ENCODE data around the gene ULK1.

The ULK1 gene

DNA sequence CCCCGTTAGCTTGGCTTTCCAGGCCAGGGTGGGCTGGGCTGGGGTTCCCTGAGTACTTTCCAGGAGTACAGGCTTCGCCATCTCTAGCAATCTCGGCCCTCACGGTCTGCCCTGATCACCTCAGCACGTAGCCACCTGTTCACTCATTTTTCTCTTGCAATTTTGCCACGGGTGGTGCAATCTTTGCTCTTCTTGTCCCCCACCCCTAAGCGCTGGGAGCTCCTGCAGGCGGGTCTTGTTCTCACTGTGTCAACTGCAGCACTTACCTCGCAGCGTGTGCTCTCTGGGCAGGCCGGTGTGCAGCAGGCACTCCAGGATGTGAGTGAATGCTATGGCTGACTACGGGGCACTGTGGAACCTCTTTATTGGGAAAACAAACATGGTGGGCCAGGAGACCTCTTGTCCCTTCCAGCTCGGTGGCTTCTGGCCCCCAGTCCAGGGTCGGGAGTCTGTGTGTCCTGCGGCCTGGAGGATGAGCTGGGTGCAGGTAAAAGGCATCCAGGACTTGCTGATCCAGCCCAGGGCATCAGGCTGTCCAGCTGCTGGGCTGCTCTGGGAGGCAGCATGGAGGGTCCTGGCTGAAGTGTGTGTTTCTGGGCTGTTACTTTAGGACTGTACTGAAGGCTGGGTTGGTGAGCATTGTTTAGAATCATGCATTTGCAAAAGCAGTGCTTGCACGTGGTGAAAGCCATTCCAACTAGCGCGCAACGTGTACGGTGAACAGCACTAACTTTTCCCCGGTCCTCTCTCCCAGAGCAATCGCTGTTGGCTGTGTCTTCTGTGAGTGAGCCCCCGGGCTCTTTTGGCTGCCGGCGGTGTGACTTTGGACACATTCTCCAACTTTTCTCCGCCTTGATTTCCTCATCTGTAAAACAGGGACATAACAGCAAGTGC, 1.5 kb upstream of the ULK1 start:
- no peak for DNase-seq

DNA sequence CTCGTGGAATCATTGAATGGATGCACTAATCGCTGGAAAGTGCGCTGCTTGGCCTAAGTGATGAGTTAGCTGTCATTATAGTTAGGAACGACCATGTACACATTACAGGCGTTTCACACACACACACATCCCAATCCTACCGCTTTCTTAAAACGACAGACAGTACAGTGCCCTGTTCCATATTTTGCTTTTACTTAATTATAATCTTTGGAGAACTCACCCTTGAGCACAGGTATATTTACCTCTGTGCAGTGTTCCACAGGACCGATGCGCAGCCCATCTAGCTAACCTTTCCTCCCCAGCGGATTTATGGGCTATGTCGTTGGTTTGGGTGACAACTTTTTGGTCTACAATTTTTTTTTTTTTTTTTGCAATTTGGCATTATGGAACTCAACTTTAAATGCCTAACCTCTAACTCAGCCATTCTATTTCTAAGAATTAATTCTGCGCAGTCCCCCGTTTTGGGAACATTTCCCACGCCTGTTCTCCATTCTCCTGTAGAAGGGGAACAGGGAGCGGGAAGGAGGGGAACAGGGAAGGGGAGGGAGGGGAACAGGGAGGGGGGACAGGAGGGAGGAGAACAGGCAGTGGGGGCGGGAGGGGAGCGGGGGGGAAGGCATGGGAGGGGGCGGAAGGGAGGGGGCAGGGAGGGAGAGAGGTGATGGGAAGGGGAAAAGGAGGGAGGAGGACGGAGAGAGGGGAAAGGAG, 663 bp upstream of the ULK1 start:
- DNase-seq = no peak

DNA sequence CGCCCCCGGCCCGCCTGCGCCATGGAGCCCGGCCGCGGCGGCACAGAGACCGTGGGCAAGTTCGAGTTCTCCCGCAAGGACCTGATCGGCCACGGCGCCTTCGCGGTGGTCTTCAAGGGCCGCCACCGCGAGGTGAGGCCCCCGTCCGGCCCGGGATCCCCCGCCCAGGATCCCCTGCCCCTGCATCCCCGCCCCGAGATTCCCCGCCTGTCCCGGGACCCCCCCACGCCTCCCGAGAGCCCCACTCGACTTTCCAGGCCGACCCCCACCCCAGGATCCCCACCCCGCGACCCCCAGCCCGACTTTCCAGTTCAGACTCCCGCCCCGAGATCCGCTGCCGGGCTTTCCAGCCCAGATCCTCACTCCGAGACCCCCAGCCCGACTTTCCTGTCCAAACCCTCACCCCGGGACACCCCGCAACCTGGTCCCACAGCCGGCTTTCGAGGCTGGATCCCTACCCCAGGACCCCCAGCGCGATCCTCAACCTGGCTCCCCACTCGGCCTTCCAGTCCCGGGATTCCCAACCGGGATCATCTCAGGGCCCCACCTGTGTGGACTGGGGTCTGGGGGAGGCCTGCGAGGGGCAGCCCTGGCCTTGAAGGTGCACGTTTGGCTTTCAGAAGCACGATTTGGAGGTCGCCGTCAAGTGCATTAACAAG, 688 bp downstream of the ULK1 start:
- DNase-seq = no peak

DNA sequence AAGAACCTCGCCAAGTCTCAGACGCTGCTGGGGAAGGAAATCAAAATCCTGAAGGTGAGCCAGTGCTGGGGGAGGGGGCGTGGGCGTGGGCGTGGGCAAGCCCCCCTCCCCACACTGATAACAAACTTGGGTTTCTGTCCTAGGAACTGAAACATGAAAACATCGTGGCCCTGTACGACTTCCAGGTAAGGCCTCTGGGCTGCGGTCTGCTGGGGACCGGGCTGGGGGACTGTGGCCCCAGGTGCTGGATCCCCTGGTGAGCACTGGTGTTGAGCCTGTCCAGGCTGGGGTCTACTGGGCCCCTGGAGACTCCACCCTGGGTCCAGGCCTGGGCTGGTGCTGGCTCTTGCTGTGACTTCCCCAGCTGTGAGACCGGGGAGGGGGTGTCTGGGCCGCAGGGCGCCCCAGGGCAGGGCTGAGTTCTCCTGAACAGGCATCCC, 1.2 kb downstream of the ULK1 start:
- DNase-seq = no peak

DNA sequence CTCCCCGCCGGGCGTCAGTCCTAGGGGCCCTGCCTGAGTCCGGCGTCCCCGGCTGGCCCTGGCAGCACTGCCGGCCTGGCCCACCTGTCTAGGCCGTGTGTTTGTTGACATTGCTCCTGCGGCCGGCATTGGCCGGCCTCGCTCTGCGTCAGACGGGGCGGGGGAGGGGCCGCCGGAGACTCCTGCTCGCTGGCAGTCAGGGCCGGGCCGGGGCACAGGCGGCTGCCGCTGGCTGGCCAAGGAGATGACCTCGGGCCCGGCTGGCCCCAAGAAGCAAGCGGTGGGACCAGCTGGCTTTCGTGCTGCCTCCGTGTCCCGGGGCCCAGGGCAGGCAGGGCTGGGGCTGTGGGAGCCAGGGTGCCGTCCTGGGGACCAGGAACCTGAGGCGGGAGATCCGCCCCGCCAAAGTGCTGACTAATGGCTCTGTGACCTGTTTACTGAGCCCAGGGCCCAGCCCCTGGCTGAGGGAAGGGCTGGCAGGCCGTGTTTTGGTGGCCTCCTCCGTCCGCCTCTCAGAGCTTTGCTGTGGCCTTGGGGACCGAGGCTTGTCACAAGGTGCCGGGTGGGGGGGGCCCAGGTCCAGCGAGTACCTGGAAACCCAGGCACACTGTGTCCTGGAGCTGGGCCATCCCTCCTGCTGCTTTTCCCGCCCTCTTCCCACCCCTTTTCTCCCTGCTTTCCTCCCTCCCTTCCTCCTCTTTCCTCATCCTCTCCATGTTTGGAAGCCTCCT, 1.8 kb downstream of the ULK1 start:
- no peak for DNase-seq

DNA sequence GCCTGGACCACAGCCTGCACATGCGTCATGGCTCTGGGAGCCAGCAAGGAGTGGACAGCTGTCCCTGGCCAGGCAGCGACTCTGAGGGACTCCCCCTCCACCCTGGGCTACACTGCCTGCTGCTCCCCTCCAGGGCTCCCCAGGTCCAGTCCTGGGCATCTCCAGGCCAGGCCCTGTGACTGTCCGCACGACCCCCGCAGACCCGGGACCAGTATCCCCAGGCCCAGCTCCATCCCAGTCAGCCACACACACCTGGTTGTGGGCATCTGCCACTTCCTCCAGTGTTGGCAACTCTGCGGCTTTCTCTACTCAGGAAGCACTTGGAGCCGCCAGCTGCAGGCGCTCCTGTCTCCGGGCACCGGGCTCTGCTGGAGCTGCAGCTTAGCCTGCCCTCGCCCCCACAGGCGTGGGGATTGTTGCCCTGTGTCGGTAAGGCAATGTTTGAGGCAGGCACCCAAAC, 2.4 kb downstream of the ULK1 start:
- no peak for DNase-seq

DNA sequence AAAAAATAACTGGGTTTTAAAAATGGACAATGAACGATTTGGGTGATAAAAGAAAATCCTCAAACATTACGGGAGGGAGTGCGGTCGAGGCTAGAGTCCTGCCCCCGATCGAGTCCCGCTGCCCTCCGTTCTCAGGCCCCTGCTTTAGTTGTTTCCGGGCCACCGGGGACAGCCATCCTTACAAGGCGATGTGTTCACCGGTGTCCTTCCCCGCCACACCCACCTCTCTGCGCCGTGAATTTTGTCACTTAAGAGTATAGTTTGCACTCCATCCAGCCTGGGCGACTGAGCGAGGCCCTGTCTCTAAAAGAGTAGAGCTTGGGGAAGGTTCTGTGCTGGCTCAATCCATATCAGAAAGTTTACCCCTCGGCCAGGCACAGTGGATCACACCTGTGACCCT, 2.9 kb downstream of the ULK1 start:
- DNase-seq = no peak

DNA sequence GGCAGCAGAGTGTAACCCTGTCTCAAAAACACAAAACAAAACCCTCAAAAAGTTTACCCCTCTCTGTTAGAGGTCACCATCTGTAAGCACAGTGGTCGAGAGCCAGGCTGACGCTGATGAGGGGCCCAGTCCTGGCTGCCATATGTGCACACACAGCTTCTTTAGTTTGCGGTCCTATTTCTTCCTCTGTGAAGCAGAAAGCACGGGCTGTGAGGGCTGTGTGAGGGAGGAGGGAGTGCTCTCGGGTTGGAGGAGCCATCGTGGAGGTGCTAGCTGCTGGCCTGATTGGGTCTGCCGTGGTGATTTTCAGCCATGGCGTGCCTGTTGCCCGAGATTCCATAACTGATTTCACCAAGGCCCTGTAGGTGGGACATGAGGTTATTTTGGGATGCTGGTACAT, 3.5 kb downstream of the ULK1 start:
- no peak for DNase-seq

DNA sequence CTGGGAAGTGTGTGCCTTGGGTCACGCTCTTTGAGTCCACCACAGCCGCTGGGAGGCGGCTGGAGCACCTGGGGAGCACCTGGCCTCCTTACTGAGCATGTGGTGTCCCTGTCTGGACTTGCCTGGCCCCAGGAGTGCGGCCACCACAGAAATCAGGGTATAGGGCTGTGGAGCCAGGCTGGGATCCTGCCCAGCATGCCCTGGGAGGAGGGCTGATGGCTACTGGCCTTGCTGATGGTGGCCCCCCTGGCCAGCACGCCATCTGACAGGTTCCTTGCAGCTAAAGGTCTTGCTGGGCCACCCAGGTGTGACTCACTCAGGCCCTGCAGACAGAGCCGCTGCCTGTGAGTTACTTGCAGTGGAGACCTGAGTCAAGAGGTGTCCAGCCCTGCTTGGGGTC, 6.0 kb downstream of the ULK1 start:
- DNase-seq = no peak

DNA sequence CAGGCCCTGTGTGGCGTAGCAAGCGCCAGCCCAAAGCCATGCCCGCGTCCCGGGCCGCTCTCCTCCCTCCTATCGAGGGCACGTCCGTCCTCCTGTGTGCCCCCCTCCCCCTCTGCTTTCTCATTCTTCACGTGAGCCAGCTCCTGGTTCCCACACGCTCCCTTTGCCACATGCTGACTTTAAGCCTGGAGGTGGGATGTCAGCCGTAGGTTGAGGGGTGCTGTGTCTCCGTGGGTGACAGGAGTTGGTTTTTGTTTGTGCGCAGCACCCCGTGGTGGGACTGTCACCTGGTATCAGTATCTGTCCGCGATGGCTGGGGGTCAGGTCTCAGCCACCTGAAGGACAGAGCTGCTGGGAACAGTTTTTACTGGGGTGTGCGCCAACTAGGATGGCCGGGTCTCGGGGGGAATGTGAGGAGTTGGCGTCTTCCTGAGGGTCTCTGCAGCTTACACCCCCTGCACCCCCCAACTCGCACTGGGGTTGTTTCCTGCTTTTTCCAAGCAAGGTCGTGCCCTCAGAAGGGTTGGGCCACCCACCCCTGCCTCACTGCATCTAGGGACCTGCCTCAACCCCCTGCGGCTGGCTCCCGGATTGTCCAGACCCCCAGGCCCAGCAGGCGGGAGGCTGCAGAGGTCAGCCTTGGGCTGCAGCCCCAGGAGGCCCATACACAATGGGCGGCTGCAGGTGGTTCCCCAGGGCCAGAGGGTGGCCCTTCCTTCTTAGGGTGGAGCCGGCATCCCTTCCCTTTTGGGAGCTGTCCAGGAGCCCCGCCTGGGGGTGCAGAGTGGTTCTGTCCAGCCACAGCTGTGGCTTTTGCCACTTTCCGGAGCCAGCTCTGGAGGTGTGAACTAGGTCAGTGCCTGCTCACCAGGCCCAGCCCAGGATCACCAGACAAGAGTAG, 7.3 kb downstream of the ULK1 start:
- DNase-seq = no peak

DNA sequence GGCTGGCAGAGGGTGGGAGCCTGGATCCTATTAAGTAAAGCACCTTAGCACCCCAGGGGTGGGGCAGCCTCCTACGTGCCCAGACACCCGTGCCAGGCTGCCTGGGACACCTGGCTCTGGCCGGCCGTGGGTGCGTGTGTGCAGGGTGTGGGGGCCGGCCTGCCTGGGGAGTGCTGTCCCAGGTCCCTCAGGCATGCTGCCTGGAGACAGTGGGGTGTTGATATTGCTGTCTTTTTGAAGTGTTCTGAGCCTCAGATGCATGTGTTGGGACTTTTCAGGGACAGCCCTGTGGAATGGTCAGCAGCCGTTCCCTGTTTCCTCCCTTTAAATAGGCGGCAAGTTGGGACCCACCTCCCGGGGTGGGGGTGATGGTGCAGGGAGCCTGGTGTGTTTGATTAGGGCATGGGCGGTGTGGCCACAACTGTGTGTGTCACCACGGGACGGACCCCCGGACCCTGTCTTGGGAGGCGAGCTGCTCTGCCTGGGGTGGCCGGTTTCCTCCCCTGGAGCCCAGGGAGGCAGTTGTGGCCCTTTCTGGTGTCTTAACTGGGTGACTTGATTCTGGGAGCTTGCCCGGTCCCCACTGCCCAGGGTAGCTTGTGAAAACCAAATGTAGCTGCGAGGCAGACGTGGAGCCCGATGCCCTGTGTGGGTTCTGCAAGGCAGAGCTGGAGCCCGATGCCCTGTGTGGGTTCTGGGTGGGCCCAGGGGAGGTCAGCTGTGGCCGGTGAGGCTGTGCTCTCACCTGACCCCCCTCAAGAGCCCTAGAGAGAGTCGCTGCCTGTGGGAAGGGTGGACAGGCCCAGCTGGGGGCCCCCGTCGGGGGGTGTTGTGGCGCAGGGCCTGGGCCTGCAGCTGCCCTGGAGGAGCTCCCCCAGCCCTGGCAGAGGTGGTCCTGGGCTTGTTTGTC, 8.2 kb downstream of the ULK1 start:
- DNase-seq = no peak

DNA sequence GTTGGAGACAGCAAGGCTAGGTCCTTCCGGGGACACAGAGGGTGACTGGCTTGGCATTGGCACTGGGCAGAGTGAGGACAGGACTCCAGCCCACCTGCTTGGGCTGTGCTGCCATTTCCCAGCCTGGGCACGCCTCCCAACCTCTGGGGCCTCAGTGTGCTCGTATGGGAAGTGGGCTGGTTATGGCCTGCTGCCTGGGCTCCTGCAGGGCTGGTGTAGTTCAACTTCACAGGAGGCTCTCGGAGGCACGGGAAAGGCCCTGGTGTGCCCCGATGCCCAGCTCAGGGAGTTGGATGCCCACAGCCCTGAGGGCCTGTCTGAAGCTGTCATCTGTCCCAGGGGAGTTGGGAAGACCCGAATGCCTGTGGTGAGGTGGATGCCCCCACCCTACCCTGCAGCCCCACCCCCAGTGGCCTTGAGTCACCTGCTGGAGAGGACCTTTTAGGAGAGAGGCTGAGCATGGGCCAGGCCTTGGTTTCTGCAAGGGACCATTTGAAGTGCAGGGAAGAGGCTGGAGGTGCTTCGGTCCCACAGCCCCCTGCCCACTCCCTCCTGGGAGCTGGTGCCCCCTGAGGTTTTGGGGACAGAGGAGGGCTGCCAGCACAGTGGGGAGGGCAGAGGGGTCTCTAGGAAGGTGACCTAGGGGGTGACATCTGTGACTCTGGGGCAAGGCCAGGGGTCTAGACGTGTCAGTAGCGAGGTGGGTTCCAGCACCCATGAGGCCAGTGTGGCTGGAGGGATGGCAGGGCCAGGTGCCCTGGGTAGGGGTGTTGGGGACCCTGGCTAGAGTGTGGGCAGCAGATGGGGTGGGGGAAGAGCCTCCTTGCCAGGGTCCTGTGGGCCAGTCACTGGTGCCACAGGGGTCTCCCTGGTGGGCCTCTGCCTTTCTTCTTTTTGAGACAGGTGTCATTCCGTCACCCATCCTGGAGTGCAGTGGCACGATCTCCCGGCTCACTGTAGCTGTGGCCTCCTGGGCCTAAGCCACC, 9.1 kb downstream of the ULK1 start:
- no peak for DNase-seq

DNA sequence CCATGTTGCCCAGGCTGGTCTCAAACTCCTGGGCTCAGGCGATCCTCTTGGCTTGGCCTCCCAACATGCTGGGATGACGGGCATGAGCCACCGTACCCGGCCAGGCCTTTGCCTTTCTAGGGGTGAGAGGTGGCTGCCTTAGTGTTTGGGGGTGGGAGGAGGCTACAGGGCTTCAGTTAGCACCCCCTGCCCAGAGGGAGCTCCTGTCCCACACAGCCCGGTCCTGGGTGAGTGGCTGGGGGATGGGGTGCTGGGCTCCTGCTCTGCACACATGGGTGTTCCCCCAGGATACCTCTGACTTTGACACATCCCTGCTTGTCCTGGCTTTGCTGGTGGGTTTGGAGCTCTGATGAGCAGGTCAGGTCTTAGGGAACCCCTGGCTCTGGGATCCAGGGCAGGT, 9.9 kb downstream of the ULK1 start:
- no peak for DNase-seq

DNA sequence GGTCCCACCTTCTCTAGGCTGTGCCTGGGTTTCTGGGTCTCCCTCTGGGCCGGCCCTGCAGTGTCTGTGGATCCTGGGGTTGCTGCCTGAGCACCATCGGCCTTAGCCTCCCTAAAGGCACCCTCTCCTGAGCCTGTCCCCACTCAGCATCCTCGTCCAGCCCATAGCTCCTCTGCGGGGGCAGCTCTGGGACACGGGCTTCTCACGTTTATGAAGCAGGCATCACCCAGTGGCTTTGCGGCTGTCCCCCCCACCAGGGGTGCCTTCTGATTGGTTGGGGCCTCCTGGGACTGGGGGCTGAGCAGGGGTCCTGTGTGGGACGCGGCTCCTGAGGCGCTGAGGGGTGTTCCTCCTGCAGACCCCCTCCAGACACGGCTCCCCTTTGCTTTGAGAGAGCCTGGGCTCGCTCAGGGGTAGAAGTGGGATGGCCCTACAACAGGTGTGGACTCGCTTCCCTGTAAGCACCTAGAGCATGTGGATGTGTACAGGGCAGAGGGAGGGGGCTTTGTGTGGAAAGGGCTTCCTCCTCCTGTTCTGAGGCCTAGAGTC, 10.7 kb downstream of the ULK1 start:
- DNase-seq = no peak

DNA sequence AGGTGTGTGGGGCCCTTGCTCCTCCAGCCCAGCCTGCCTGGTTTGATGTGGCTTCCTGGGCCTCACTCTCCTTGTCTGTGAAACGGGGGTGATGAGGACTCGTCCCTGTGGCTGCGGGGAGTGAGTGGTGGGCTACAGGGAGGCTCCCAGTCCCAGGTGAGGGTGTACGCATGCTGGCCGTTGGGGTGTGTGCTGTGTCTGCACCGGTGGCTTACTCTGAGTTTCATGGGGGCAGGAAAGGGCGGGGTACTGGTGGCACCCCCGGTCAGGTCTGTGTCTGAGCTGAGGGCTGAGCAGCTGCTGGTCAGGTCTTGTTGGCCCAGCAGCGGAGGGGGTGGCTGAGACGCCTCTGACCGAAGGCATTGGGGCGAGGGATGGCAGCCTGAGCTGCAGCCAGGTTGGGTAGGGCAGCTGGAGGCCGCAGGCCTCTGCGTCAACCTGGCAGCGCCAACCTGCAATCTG, 11.2 kb downstream of the ULK1 start:
- DNase-seq = no peak

DNA sequence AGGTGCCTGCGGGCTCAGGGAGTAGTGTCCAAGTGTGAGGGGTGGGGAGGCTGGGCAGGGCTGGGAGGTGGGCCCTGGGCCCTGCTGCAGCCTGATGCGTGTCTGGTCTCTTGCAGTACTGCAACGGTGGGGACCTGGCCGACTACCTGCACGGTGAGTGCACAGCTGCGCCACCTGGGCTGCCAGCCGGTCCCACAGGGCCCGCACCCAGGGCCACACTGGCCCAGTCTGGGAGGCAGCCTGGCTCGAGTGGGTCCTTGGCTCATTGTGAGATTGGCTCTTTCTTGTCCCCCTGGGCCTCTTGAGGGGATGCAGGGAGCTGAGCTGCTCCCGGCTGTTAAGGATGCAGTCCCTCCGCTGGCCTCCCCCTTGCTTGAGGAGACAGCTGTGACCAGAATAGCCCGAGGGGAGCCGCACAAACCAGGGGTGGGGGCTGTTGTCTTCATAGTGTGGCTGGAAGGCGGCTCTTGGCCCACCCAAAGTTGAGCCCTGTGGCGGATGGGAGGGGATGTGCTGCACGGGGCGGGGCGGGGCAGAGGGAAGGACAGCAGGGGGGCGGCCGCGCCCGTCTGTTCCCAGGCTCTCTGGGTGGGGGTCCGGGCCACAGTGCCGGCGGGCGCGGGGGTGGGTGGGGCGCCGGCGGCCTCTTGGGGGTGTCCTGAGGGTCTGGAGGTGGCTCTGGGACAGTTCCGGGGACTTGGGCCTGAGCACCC, 13.1 kb downstream of the ULK1 start:
- no peak for DNase-seq

DNA sequence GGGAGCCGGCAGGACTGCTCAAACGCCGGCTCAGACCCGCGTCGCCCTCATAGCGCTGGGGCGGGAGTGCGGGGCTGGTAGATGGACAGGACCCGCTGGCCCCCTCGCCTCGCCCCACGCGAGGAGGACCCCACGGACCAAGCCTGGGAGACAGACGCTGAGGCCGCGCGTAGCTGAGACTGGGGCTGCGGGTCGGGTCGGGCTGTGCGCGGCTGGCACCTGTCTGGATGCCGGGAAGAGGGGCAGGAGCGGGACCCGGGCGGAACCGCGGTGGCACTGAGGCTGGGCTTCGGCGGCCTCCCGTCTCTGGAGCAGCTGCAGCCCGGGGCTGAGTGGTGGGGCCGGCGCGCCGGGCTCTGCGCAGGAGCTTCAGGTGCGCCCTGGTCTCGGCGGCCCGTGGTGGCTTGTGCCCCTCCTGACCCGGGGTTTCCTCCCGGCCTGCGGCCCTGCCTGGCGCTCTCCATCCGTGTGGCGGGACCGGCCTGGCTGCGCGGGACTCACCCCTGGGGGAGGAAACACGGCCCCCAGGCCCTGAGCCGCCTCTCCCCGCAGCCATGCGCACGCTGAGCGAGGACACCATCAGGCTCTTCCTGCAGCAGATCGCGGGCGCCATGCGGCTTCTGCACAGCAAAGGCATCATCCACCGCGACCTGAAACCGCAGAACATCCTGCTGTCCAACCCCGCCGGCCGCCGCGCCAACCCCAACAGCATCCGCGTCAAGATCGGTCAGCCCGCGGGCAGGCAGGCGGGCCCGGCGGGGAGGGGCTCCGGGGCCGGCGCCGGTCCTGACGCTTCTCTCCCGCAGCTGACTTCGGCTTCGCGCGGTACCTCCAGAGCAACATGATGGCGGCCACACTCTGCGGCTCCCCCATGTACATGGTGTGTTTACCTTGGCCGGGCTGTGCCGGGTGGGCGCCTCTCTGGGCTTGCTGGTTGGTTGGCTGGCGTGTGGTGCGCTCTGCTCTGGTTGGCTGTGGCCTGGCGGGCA, 14.0 kb downstream of the ULK1 start:
- no peak for DNase-seq
